SU-DHL-6 (cell line): ENCODE results near the gene NPIPA5.
"Not testable (repeated sequence)": the region's sequence is repeated elsewhere in the genome, so short reads cannot be mapped to it uniquely, and the experiment has no call there.

Experiments
- EZH2phosphoT487 ChIP-seq: fragments of 200-600 bp; sonication (generic), shearing (Covaris generic); conservative IDR thresholded peaks from 2 replicates; pipeline ENCODE4 v1.6.1; 2018; ENCODE audit warnings: mild to moderate bottlenecking, antibody characterized with exemption, low read length, moderate library complexity, mixed read lengths
- TF ChIP-seq, protein P1 (sequence below): fragments of 200-600 bp; sonication (generic); IDR thresholded peaks from one replicate; pipeline ENCODE4 v1.5.1; 2017; ENCODE audit warnings: antibody characterized with exemption, mild to moderate bottlenecking, low read length, moderate library complexity; ENCODE audit not compliant: insufficient read depth, poor library complexity, severe bottlenecking

DNA sequence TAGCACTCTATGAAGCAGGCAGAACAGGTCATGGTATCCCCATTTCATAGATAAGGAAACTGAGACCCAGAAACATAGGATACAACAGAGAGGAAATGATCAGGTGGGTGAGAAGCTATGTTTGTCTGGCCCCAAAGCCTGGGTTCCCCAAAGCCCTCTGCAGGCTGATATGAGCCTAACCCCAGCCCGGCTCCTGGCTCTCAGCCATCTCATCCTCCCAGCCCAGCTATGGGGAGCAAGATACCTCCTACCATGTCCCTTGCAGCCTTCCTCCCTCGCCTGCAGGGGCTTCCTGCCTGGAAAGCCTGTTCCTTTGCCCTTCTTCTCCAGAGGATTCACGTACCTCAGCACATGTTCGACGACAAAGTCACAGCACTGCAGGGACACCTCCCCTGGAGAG lies 26.3 kb downstream of the NPIPA5 start:
- not testable (repeated sequence) for TF ChIP-seq EZH2phosphoT487
- TF ChIP-seq, protein P1, sequence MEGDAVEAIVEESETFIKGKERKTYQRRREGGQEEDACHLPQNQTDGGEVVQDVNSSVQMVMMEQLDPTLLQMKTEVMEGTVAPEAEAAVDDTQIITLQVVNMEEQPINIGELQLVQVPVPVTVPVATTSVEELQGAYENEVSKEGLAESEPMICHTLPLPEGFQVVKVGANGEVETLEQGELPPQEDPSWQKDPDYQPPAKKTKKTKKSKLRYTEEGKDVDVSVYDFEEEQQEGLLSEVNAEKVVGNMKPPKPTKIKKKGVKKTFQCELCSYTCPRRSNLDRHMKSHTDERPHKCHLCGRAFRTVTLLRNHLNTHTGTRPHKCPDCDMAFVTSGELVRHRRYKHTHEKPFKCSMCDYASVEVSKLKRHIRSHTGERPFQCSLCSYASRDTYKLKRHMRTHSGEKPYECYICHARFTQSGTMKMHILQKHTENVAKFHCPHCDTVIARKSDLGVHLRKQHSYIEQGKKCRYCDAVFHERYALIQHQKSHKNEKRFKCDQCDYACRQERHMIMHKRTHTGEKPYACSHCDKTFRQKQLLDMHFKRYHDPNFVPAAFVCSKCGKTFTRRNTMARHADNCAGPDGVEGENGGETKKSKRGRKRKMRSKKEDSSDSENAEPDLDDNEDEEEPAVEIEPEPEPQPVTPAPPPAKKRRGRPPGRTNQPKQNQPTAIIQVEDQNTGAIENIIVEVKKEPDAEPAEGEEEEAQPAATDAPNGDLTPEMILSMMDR: not testable (repeated sequence)
